OCI-LY1 (cell line): ENCODE measurements around the gene UBR4.

ENCODE experiments used
- H2AFZ ChIP-seq: fragments of 200-600 bp; sonication (generic), shearing (Covaris generic); 2 replicates; pipeline ENCODE4 v1.6.0; 2014; ENCODE audit warnings: antibody characterized with exemption, mild to moderate bottlenecking, low read length
- H3F3A ChIP-seq: fragments of 200-600 bp; sonication (generic), shearing (Covaris generic); 2 replicates; pipeline ENCODE4 v1.6.0; 2014; ENCODE audit warnings: mild to moderate bottlenecking, antibody characterized with exemption, low read length, moderate library complexity; ENCODE audit not compliant: insufficient read depth
- H3K27ac ChIP-seq: fragments of 200-600 bp; sonication (generic); 2 replicates; pipeline ENCODE4 v1.5.1; 2014; ENCODE audit warnings: low read length, mixed run types, mild to moderate bottlenecking, low read depth; ENCODE audit not compliant: poor library complexity, severe bottlenecking
- H3K27me3 ChIP-seq: fragments of 200-600 bp; sonication (generic); 2 replicates; pipeline ENCODE4 v1.6.0; 2014; ENCODE audit warnings: antibody characterized with exemption, mild to moderate bottlenecking, low read length, moderate library complexity; ENCODE audit not compliant: insufficient read depth
- H3K36me3 ChIP-seq: fragments of 200-600 bp; sonication (generic); 2 replicates; pipeline ENCODE4 v1.6.1; 2014; ENCODE audit warnings: mild to moderate bottlenecking, antibody characterized with exemption, low read length, moderate library complexity, mixed read lengths; ENCODE audit not compliant: insufficient read depth
- H3K4me1 ChIP-seq: fragments of 200-600 bp; sonication (generic); 2 replicates; pipeline ENCODE4 v1.5.1; 2014; ENCODE audit warnings: mild to moderate bottlenecking, low read length, moderate library complexity; ENCODE audit not compliant: insufficient read depth, severe bottlenecking
- H3K4me2 ChIP-seq: fragments of 200-600 bp; sonication (generic), shearing (Covaris generic); 2 replicates; pipeline ENCODE4 v1.6.1; 2014; ENCODE audit warnings: low read length
- H3K4me3 ChIP-seq: fragments of 200-600 bp; sonication (generic); 2 replicates; pipeline ENCODE4 v1.5.1; 2014; ENCODE audit warnings: low read length, low read depth, mild to moderate bottlenecking, mixed read lengths; ENCODE audit not compliant: poor library complexity, severe bottlenecking
- H3K79me2 ChIP-seq: fragments of 200-600 bp; shearing (Covaris generic); 2 replicates; pipeline ENCODE4 v1.6.1; 2016; ENCODE audit warnings: mixed run types, low read length, mixed read lengths; ENCODE audit not compliant: insufficient read depth
- H3K9ac ChIP-seq: fragments of 200-600 bp; sonication (generic), shearing (Covaris generic); 2 replicates; pipeline ENCODE4 v1.6.1; 2014; ENCODE audit warnings: mild to moderate bottlenecking, low read length, mixed read lengths
- H3K9me2 ChIP-seq: fragments of 200-600 bp; sonication (generic), shearing (Covaris generic); 2 replicates; pipeline ENCODE4 v1.6.1; 2014; ENCODE audit warnings: low read depth, mild to moderate bottlenecking, low read length, mixed read lengths
- H3K9me3 ChIP-seq: fragments of 200-600 bp; shearing (Covaris generic); 2 replicates; pipeline ENCODE4 v1.6.1; 2014; ENCODE audit warnings: low read length, mixed read lengths
- H4K20me1 ChIP-seq: fragments of 200-600 bp; sonication (generic), shearing (Covaris generic); 2 replicates; pipeline ENCODE4 v1.6.0; 2016; ENCODE audit warnings: mild to moderate bottlenecking, low read length; ENCODE audit not compliant: insufficient read depth
- EZH2 ChIP-seq: fragments of 200-600 bp; sonication (generic), shearing (Covaris generic); IDR thresholded peaks from 2 replicates; pipeline ENCODE4 v1.8.0; 2017; ENCODE audit warnings: borderline replicate concordance, mixed run types, mild to moderate bottlenecking, antibody characterized with exemption, low read length, moderate library complexity, mixed read lengths
- TF ChIP-seq, protein P1 (sequence below): fragments of 200-600 bp; sonication (generic), shearing (Covaris generic); IDR thresholded peaks from 2 replicates; pipeline ENCODE4 v1.5.1; 2017; ENCODE audit warnings: mild to moderate bottlenecking, antibody characterized with exemption, low read length, moderate library complexity, mixed read lengths

The UBR4 gene

DNA sequence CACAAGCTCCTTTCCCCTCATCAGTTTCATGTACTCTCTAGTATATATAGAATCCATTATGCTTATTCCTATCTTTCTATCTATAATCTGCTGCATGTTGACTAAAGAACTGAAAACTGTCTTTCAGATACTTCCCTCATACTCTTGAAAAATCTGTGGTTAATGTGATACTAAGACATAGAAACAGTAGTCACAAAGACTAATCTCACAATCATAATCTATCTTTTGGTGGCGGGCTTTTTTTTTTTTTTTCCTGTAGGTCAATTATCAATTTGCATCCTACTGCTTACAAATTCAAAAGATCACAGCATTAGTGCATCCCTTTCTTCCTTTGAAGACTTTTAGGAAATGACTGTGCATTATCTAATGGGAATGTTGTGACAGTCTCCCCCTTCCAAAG lies 4.7 kb downstream of the UBR4 start:
- H3K4me3 ChIP-seq, result no peak overlapping the region
- H2AFZ ChIP-seq, result no peak overlapping the region
- H3K36me3 ChIP-seq, result peaks cover 22% of the 10 kb centered on the region
- H3K9me2 ChIP-seq, result no peaks in the 10 kb centered on the region
- no peaks in the 10 kb centered on the region for H3K9me3 ChIP-seq
- no peak overlapping the region for H3K4me2 ChIP-seq
- no peak overlapping the region for H3K27ac ChIP-seq
- H3K27me3 ChIP-seq, result no peaks in the 10 kb centered on the region
- TF ChIP-seq, protein P1, sequence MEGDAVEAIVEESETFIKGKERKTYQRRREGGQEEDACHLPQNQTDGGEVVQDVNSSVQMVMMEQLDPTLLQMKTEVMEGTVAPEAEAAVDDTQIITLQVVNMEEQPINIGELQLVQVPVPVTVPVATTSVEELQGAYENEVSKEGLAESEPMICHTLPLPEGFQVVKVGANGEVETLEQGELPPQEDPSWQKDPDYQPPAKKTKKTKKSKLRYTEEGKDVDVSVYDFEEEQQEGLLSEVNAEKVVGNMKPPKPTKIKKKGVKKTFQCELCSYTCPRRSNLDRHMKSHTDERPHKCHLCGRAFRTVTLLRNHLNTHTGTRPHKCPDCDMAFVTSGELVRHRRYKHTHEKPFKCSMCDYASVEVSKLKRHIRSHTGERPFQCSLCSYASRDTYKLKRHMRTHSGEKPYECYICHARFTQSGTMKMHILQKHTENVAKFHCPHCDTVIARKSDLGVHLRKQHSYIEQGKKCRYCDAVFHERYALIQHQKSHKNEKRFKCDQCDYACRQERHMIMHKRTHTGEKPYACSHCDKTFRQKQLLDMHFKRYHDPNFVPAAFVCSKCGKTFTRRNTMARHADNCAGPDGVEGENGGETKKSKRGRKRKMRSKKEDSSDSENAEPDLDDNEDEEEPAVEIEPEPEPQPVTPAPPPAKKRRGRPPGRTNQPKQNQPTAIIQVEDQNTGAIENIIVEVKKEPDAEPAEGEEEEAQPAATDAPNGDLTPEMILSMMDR, result no peak
- TF ChIP-seq EZH2, result no peak
- H3F3A ChIP-seq, result no peaks in the 10 kb centered on the region
- peaks cover 20% of the 10 kb centered on the region for H3K4me1 ChIP-seq
- no peak overlapping the region for H3K9ac ChIP-seq
- no peaks in the 10 kb centered on the region for H4K20me1 ChIP-seq
- H3K79me2 ChIP-seq, result peaks cover 90% of the 10 kb centered on the region

DNA sequence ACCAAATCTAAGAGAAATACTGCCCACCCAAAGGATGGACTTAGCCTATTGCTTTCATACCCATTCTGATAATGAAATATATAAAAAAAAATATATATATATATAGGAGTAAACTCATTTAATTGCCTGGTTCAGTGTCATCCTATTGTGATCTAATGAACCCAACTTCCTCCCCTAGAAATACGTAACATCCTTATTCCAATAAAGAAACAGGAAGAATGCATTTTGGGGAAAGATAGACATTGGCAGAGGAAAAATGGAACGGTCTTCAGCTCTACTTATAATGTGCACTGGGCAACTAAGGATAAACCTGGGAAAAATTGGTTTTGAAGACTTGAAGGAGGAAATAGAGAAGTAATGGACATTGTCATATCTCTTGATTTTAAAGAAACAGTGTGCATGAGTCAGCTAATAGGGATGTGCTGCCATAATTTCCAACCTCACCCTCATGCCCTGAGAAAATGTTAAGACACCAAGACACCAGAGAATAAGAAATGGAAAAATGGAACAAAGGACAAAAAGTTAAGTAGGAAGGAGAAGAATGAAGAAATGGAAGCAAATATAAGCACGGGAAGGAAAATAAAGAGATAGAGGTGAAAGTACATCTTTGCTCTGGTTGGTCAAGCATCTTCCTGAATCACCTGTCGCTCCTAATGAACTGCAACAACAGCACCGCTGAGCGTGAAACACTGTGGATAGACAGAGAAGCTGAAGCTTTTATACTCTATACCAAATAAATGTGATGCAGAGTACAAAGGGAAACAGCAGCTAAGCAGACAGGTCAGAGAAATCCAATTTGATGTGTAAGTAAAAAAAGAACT lies 5.4 kb downstream of the UBR4 start:
- H4K20me1 ChIP-seq, result no peaks in the 10 kb centered on the region
- peaks cover 20% of the 10 kb centered on the region for H3K4me1 ChIP-seq
- H3K36me3 ChIP-seq, result peaks cover 29% of the 10 kb centered on the region
- H3K9me3 ChIP-seq, result no peaks in the 10 kb centered on the region
- no peak overlapping the region for H3K27ac ChIP-seq
- H3K9ac ChIP-seq, result no peak overlapping the region
- no peak overlapping the region for H2AFZ ChIP-seq
- TF ChIP-seq, protein P1, result no peak
- TF ChIP-seq EZH2, result no peak
- H3K9me2 ChIP-seq, result no peaks in the 10 kb centered on the region
- H3K4me3 ChIP-seq, result no peak overlapping the region
- peaks cover 87% of the 10 kb centered on the region for H3K79me2 ChIP-seq
- no peaks in the 10 kb centered on the region for H3K27me3 ChIP-seq
- H3K4me2 ChIP-seq, result no peak overlapping the region
- H3F3A ChIP-seq, result no peaks in the 10 kb centered on the region

DNA sequence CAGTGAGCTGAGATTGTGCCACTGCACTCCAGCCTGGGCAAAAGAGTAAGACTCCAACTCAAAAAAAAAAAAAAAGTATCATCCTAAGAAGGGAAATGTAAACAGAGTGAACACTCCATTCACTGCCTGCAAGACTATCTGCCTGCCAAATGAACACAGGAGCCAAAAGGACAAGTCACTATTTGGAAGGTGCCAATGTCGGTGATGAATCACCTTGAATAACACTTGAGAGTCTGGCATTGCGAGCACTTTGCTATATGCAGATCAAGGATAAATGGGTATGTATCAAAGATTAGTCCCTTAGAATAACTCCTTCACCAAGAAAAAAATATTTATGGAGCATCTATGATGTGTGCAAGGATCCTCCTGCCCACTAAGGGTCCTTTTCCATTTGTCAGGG lies 6.6 kb downstream of the UBR4 start:
- Histone ChIP-seq H3K4me2 (no peak overlapping the region), H4K20me1 (no peaks in the 10 kb centered on the region), H3F3A (no peaks in the 10 kb centered on the region), H3K4me1 (peaks cover 12% of the 10 kb centered on the region), H3K27me3 (no peaks in the 10 kb centered on the region), H3K79me2 (peaks cover 75% of the 10 kb centered on the region), H3K27ac (no peak overlapping the region), H3K9me2 (no peaks in the 10 kb centered on the region), H2AFZ (no peak overlapping the region), H3K9ac (no peak overlapping the region), H3K36me3 (peaks cover 41% of the 10 kb centered on the region), H3K9me3 (no peaks in the 10 kb centered on the region), H3K4me3 (no peak overlapping the region)
- TF ChIP-seq, protein P1, result no peak
- TF ChIP-seq EZH2, result no peak
